SKM-1 treated with dmso at 0.1 percent for 144 hours (cell line): Measurements from ENCODE around the gene C2CD4C.
"Not testable (repeated sequence)": the region's sequence is repeated elsewhere in the genome, so short reads cannot be mapped to it uniquely, and the experiment has no call there.

Source experiments
- DNase-seq: peaks from one replicate; lab custom pipeline; 2025; ENCODE audit not compliant: unreplicated experiment; lab: John Stamatoyannopoulos, UW

Gene C2CD4C

GRCh38 chr19:415292-415691, 6.3 kb upstream of the C2CD4C start:
- no peak for DNase-seq

DNA sequence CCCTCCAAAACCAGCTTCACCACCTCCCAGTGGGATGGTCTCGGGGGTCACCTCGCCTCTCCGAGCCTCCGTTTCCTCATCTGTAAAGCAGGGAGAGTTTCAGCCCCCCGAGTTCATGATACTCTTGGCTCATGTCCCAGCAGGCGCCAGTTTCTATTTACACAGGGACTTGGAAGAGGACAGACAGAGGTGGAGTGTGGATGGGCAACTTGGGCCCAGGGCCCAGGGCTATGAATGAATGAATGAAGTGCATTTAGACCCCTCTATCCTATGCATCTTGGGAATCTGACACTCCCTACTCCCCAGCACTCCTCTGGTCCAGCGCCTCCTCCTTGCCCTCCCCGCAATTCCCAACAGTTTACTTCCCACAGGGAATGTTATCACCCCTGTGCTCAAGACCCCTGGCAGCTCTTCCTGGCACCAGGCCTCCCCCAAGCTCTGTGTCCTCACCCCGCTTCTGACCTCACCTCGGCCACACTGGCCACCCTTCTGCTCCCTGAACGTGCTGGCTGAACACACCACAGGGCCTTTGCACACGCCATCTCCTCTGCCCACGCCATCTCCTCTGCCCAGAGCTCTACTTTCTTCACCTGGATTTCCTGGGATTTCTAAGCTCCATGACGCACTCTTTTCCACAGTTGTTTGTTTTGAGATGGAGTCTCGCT, 4.9 kb upstream of the C2CD4C start:
- DNase-seq, result no peak

DNA sequence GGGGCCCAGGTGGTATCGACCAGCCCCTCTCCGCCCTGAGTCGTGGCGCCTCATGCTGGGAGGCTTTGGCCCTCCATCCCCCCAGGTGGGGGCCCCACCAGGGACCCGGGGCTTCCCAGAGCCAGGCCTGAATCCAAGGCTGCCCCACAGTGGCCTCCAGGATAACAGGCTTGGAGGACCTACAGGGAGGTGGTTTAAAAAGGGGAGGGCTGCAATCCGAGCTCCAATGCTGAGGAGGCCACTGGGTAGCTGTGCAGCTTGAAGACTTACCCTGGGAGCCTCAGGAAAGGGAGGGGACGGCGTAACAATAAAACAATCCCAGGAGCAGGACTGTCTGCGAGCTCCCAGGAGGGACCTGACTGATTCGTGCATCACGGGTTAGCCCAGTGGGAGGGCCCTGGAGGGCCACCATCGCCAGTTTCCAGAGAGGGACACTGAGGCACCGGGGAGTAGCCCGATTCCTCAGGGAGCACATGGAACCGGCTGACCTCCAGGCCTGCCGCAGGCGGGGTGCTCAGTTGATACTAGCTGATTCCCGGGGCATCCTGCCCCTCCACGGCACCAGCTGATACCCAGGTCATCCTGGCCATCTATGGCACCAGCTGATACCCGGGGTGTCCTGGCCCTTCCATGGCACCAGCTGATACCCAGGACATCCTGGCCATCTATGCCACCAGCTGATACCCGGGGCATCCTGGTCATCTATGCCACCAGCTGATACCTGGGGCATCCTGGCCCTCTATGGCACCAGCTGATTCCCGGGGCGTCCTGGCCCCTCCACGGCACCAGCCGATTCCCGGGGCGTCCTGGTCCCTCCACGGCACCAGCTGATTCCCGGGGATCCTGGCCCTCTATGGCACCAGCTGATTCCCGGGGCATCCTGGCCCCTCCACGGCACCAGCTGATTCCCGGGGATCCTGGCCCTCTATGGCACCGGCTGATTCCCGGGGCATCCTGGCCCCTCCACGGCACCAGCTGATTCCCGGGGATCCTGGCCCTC, 3.7 kb upstream of the C2CD4C start:
- no peak for DNase-seq

GRCh38 chr19:411723-412355, 2.9 kb upstream of the C2CD4C start:
- DNase-seq, result no peak

GRCh38 chr19:411121-411722, 2.3 kb upstream of the C2CD4C start:
- DNase-seq, result not testable (repeated sequence)

GRCh38 chr19:410243-410781, 1.4 kb upstream of the C2CD4C start:
- DNase-seq, result no peak

- DNase-seq, result no peak
These were observed 732 bp upstream of the C2CD4C start for GRCh38 chr19:409516-410242.

DNA sequence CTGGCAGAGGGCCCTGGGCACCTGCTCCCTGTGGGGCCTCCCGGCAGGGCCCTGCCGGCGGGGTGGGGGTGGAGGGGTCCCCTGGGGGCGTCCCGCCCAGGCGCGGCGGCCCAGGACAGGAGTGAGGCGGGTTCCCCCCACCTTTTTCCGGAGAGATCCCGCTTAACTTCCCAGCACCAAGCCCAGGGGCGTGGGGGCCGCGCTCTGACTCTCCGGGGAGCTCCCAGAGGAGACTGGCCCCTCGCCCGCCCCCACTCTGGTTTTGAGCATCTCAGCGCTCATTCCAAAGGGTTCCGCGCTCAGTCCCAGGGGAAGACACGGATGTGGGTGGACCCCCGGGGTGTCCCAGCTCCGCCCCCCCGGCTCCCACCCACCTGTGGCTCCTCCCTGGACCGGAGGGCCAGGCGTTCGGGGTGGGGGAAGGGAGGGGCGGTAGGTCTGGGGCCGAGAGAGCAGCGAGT, 476 bp downstream of the C2CD4C start:
- DNase-seq, result no peak

DNA sequence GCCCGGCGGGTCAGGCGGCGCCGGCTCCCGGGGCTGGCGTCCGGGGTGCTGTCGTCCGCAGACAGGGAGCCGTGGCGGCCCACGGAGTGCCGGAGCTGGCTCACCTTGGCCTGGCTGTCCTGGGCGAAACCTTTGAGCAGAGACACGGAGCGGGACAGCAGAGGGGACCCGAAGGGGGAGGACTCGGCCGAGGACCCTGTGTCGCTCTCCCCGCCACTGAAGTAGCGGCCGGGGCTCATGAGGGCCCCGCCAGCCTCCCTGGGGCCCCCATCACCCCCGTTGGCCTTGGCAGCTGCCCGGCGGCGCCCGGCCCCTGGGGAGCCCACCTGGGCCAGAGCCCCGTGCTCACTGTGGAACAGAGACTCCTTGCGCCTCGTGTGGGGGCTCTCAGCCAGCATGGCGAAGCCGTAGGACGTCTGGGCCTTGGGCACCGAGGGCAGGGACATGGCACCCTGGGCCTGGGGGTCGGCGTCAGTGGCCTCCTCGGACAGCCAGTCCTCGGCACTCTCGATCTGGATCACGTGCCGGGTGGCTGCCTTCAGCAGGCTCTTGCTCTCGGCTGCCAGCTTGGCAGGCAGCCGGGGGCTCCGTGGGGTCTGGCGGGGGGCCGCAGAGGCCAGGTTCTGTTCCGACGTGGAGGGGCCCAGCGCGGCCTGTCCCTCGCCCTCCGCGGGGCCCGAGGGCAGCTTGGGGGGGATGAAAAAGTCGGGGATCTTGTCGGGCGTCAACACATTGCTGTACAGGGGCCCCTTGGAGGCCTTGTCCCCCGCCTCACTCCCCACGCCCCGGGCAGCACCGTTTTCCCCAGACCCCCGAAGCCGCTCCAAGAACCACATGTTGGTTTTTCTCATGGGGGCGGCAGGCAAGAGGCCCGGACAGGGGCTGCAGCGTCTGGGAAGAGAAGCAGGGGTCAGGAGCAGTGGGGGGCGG, 1.2 kb downstream of the C2CD4C start:
- DNase-seq, result no peak

DNA sequence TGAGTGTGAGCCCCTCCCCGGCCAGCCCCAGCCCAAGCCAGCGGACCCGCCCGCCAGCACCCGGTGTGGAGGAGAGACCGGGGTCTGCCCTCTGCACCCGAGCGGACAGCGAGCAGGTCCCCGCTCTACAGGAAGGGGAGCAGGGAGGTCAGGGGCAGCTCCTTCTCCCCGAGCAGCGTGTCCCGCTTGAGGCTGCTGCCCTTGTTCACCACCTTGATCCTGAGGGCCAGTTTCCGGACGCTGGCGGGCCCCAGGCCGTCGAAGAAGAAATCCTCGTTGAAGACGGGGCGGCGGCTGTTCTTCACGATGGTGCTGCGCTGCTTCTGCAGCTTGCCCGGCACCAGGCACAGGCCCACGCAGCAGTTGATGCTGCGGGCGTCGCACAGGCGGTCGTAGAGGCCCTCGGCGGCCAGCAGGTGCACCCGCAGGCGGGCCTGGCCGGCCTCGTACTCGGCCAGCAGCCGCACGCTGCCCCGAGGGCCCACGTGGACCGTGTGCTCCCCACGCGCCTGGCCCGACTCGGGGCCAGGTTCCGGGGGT, 1.9 kb downstream of the C2CD4C start:
- no peak for DNase-seq

DNA sequence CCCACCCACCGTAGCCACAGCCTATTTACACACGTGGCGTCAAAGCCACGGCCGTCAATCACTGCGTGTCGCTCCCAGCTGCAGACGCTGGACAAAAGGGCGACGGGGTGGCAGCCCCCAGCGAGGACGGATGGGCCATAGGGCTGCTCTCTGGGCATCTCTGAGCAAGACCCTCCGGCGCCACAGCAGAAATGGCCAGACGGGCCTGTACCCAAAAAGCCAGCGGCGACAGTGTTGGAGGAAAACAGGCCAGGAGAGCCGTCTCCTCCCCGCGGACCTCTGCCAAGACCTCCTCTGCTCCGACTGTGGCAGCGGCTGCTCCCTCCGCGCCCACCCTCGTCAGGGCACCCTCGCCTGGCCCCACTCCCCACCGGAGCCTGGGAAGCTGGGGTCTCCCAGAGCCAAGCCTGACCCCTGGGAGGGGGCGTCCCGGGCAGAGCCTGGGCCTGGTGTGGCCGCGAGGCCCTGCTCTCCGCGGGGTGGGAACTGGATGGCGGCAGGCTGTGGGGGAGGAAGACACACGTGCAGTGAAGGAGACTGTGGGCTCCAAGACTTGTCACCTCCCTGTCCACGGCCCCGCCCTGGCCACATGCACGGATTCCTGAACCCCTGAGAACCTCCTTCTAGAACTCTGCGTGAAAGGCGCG, 2.7 kb downstream of the C2CD4C start:
- no peak for DNase-seq

- DNase-seq, result no peak
These were observed 3.6 kb downstream of the C2CD4C start for GRCh38 chr19:405121-405965.

GRCh38 chr19:403221-404027, 5.5 kb downstream of the C2CD4C start:
- DNase-seq, result no peak

DNA sequence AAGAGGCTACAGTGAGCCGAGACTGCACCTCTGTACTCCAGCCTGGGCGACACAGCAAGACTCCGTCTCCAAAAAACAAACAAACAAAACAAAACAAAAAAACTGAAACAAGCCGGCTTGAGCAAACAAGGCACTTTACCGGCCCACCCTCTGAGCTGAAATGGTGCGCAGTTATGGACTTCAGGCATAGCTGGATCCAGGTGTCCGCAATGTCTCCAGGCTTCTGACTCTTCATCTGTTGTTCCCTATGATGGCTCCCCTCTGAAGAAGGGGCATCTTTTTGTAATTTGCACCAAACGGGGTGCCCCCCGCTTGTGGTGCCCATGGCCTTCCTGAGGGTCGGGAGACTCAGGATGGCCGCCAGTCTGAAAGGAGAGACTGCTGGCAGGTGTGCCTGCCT, 6.2 kb downstream of the C2CD4C start:
- no peak for DNase-seq

GRCh38 chr19:401866-402511, 7.0 kb downstream of the C2CD4C start:
- no peak for DNase-seq
